Measurements from ENCODE around the gene TMEM25.
A peak's percentile ranks its signal among the peaks of the same experiment; 100 is the strongest.
"Not testable (repeated sequence)": the region's sequence is repeated elsewhere in the genome, so short reads cannot be mapped to it uniquely, and the experiment has no call there.

Gene TMEM25

DNA sequence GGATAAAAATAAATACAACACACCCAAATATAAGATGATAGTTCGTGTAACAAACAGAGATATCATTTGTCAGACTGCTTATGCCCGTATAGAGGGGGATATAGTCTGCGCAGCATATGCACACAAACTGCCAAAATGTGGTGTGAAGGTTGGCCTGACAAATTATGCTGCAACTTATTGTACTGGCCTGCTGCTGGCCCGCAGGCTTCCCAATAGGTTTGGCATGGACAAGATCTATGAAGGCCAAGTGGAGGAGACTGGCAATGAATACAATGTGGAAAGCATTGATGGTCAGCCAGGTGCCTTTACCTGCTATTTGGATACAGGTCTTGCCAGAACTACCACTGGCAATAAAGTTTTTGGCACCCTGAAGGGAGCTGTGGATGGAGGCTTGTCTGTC, 29.8 kb downstream of the TMEM25 start:
- H3K27me3 ChIP-seq (ENCODE audit: control insufficient read depth, insufficient read depth, low read length): no peaks in the 10 kb centered on the region
- no peak overlapping the region for H3K4me3 ChIP-seq (ENCODE audit: low read depth, low read length)
- no peak overlapping the region for H3K9ac ChIP-seq (ENCODE audit: low read depth, low read length)
- no peaks in the 10 kb centered on the region; the same call in 1 of the 2 replicates for H3K36me3 ChIP-seq (ENCODE audit: control insufficient read depth, insufficient read depth, low read length)
- no peak overlapping the region for H3K27ac ChIP-seq (ENCODE audit: low read depth, low read length)
- no peaks in the 10 kb centered on the region for H3K9me3 ChIP-seq (ENCODE audit: control insufficient read depth, insufficient read depth, low read length)
- no peaks in the 10 kb centered on the region for H3K4me1 ChIP-seq (ENCODE audit: control insufficient read depth, insufficient read depth, low read length)

DNA sequence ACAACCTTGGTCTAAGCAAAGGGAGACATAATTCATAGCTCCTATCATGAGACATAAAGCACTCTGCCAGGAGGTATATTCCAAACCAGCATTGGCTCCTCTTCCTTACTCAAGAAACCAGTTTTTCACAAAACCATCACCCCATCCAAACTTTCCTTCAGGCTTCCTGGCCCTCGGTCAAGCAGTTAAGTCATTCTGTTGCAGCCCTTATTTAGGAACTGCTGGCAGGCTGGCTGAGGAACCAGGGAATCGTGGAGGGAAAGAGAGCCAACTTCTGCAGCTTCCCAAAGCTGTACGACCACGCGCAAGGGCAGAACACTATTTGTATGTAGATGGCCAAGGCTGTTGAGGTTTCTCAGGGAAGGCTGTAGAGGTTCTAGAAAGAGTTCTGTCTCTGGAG, 34.1 kb downstream of the TMEM25 start:
- Histone ChIP-seq H3K9ac (ENCODE audit: low read depth, low read length) (no peak overlapping the region), H3K4me3 (ENCODE audit: low read depth, low read length) (no peak overlapping the region), H3K36me3 (ENCODE audit: control insufficient read depth, insufficient read depth, low read length) (no peaks in the 10 kb centered on the region), H3K27me3 (ENCODE audit: control insufficient read depth, insufficient read depth, low read length) (no peaks in the 10 kb centered on the region), H3K9me3 (ENCODE audit: control insufficient read depth, insufficient read depth, low read length) (no peaks in the 10 kb centered on the region), H3K4me1 (ENCODE audit: control insufficient read depth, insufficient read depth, low read length) (no peaks in the 10 kb centered on the region), H3K27ac (ENCODE audit: low read depth, low read length) (no peak overlapping the region)

DNA sequence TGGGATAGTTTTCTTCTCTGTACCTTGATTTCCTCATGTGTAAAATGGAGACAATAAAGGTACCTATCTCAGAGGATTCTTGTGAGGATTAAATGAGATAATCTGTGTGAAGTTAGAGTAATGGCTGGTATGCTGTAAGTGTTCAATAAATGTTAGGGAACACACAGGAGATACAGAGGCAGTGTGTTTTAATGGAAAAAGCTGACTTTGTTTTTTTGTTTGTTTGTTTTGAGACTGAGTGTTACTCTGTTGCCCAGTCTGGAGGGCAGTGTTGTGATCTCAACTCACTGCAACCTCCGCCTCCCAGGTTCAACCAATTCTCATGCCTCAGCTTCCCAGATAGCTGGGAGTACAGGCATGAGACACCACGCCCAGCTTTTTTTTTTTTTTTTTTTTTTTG, 38.7 kb downstream of the TMEM25 start:
- Histone ChIP-seq H3K4me1 (ENCODE audit: control insufficient read depth, insufficient read depth, low read length) (peaks cover 5% of the 10 kb centered on the region; the same call in 1 of the 2 replicates), H3K4me3 (ENCODE audit: low read depth, low read length) (no peak overlapping the region), H3K27ac (ENCODE audit: low read depth, low read length) (no peak overlapping the region), H3K36me3 (ENCODE audit: control insufficient read depth, insufficient read depth, low read length) (no peaks in the 10 kb centered on the region), H3K27me3 (ENCODE audit: control insufficient read depth, insufficient read depth, low read length) (no peaks in the 10 kb centered on the region), H3K9ac (ENCODE audit: low read depth, low read length) (no peak overlapping the region), H3K9me3 (ENCODE audit: control insufficient read depth, insufficient read depth, low read length) (no peaks in the 10 kb centered on the region)

DNA sequence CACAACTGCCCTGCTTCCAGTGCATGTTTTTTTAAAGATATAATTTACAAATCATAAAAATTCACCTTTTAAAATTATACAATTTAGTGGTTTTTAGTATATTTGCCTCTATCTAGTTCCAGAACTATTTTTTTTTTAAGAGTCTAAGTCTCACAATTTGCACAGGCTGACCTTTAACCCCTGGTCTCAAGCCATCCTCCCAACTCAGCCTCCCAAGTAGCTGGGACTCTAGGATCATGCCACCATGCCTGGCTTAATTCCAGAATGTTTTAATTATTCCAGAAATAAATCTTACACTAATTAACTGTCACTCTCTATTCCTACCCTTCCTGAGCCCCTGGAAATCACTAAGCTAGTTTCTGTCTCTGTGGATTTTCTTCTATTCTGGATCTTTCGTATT, 39.8 kb downstream of the TMEM25 start:
- no peak overlapping the region for H3K4me3 ChIP-seq (ENCODE audit: low read depth, low read length)
- H3K27me3 ChIP-seq (ENCODE audit: control insufficient read depth, insufficient read depth, low read length): no peaks in the 10 kb centered on the region
- no peak overlapping the region for H3K27ac ChIP-seq (ENCODE audit: low read depth, low read length)

DNA sequence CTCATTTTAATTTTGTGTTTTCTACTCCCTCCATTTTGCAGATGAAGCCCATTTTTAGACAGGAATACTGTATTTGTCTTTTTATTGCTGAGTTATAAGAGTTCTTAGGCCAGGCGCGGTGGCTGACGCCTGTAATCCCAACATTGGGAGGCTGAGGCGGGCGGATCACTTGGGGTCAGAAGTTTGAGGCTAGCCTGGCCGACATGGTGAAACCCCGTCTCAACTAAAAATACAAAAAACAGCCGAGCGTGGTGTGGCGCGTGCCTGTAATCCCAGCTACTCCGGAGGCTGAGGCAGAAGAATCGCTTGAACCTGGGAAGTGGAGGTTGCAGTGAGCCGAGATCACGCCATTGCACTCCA, 40.7 kb downstream of the TMEM25 start:
- not testable (repeated sequence) for H3K9ac ChIP-seq (ENCODE audit: low read depth, low read length); H3K36me3 ChIP-seq (ENCODE audit: control insufficient read depth, insufficient read depth, low read length); H3K27me3 ChIP-seq (ENCODE audit: control insufficient read depth, insufficient read depth, low read length); H3K4me1 ChIP-seq (ENCODE audit: control insufficient read depth, insufficient read depth, low read length); H3K9me3 ChIP-seq (ENCODE audit: control insufficient read depth, insufficient read depth, low read length); H3K27ac ChIP-seq (ENCODE audit: low read depth, low read length)
- peak overlapping the region; percentile 100 for H3K4me3 ChIP-seq (ENCODE audit: low read depth, low read length)

More for the DNA sequence above, 39.8 kb downstream of the TMEM25 start:
- Histone ChIP-seq H3K36me3 (ENCODE audit: control insufficient read depth, insufficient read depth, low read length) (no peaks in the 10 kb centered on the region), H3K9ac (ENCODE audit: low read depth, low read length) (no peak overlapping the region), H3K4me1 (ENCODE audit: control insufficient read depth, insufficient read depth, low read length) (peaks cover 5% of the 10 kb centered on the region; the same call in 1 of the 2 replicates), H3K9me3 (ENCODE audit: control insufficient read depth, insufficient read depth, low read length) (no peaks in the 10 kb centered on the region)

DNA sequence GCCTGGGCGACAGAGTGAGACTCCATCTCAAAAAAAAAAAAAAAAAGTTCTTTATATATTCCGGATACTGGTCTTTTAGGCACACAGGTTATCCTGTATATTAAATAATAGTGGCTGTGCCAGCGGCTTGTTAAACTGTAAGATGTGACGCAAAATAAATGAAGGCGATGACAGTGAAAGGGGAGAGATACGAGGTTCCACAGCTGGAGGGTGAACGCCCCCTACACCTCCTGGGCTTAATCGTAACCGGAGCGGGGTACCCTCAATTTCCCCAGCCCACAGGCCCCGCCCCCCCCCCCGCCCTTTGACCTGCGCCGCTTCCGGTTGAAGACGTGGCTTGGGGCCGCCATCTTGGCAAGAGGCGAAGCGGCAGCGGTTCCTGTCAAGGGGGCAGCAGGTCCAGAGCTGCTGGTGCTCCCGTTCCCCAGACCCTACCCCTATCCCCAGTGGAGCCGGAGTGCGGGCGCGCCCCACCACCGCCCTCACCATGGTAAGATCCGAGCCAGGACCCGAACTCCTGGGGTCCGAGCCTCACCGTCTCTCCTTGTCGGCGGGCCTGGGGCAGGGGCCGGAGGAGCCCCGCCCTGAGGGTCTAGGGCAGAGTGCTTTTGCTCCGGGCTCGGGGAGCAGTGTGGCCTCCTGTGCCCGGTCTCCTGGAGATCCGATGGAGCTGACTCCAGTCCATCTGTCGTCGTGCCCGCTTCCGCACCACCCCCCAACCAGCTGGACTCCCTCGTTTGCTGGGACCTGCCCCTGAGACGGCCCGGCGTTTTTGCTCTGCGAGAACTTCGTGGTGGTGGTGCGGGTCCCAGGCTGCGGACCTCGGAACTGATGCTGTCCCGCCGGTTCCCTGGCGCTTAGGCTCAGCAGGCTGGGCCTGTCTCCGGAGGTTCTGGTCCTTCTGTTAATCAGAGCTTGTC, 41.3 kb downstream of the TMEM25 start, which contains the start of gene ARCN1:
Gene ARCN1, plus strand, starts transcription at position 349 of the 920 bp plus-strand sequence. Its CDS starts 139 bp downstream, at position 488.
- Histone ChIP-seq H3K9ac (ENCODE audit: low read depth, low read length) (peak within 1 kb of the TSS; percentile 98), H3K9me3 (ENCODE audit: control insufficient read depth, insufficient read depth, low read length) (no peaks in the 10 kb centered on the region), H3K4me3 (ENCODE audit: low read depth, low read length) (peak within 1 kb of the TSS; percentile 100), H3K4me1 (ENCODE audit: control insufficient read depth, insufficient read depth, low read length) (peaks cover 5% of the 10 kb centered on the region; the same call in 1 of the 2 replicates), H3K27ac (ENCODE audit: low read depth, low read length) (peak within 1 kb of the TSS; percentile 97), H3K36me3 (ENCODE audit: control insufficient read depth, insufficient read depth, low read length) (no peaks in the 10 kb centered on the region), H3K27me3 (ENCODE audit: control insufficient read depth, insufficient read depth, low read length) (no peaks in the 10 kb centered on the region)

DNA sequence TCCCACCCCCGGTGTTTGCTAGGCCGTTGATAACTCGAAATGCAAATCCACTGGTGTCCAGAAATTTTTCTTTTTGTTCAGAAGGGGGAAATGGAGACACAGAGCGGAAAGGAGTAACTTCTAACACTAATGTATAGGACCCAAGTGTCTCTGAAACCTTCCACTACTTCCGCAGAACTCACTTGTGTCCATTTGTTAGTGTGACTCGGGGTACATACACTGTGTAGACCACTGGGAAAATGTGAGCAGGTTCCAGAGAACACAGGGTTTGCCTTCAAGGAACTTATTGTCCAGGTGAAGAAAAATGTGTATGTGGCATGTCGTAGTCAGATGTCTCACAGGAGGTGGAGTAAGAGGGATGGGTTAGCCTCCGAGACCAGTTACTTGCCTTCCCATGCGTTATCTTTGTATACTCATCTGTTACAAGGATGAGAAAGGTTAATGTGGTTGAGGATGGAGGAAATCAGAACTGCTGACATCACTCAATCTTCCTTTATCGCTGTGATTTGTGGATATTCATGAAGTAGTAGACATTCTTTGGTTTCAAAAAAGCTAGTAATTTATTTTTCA, 42.1 kb downstream of the TMEM25 start:
- Histone ChIP-seq H3K27me3 (ENCODE audit: control insufficient read depth, insufficient read depth, low read length) (no peaks in the 10 kb centered on the region), H3K9me3 (ENCODE audit: control insufficient read depth, insufficient read depth, low read length) (no peaks in the 10 kb centered on the region), H3K27ac (ENCODE audit: low read depth, low read length) (peak overlapping the region; percentile 97), H3K4me1 (ENCODE audit: control insufficient read depth, insufficient read depth, low read length) (peaks cover 5% of the 10 kb centered on the region; the same call in 1 of the 2 replicates), H3K9ac (ENCODE audit: low read depth, low read length) (peak overlapping the region; percentile 98), H3K36me3 (ENCODE audit: control insufficient read depth, insufficient read depth, low read length) (no peaks in the 10 kb centered on the region), H3K4me3 (ENCODE audit: low read depth, low read length) (peak overlapping the region; percentile 100)

DNA sequence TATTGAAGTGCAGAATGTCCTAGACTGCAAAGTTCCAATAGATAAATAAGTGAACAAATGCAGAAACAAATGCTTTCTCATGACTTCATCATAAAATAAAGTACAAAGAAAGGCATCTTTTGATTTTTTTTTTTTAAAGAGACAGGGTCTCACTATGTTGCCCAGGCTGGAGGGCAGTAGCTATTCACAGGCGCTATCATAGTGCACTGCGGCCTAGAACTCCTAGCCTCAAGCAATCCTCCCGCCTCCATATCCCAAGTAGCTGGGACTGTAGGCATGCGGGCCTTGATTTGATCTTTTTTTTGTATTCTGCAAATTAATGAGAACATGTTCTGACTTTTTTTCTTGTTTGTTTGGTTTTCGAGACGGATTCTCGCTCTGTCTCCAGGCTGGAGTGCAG, 43.6 kb downstream of the TMEM25 start:
- Histone ChIP-seq H3K4me1 (ENCODE audit: control insufficient read depth, insufficient read depth, low read length) (peaks cover 5% of the 10 kb centered on the region; the same call in 1 of the 2 replicates), H3K9ac (ENCODE audit: low read depth, low read length) (no peak overlapping the region), H3K4me3 (ENCODE audit: low read depth, low read length) (no peak overlapping the region), H3K27ac (ENCODE audit: low read depth, low read length) (no peak overlapping the region), H3K36me3 (ENCODE audit: control insufficient read depth, insufficient read depth, low read length) (no peaks in the 10 kb centered on the region), H3K27me3 (ENCODE audit: control insufficient read depth, insufficient read depth, low read length) (no peaks in the 10 kb centered on the region), H3K9me3 (ENCODE audit: control insufficient read depth, insufficient read depth, low read length) (no peaks in the 10 kb centered on the region)

DNA sequence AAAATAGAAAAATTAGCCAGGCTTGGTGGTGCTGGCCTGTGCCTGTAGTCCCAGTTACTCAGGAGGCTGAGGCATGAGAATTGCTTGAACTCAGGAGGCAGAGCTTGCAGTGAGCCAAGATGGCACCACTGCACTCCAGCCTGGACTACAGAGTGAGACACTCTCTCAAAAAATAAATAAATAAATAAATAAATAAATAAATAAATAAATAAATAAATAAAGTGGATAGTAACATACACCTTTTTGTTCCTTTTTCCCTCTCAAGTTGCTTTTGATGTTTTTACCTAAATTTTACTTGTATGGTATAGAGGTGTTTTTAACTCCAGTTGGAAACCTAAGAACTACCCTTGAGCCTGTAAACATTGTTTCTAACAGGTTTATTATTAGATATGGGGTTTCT, 47.0 kb downstream of the TMEM25 start:
- H3K9me3 ChIP-seq (ENCODE audit: control insufficient read depth, insufficient read depth, low read length); H3K9ac ChIP-seq (ENCODE audit: low read depth, low read length); H3K27me3 ChIP-seq (ENCODE audit: control insufficient read depth, insufficient read depth, low read length); H3K4me3 ChIP-seq (ENCODE audit: low read depth, low read length); H3K4me1 ChIP-seq (ENCODE audit: control insufficient read depth, insufficient read depth, low read length); H3K27ac ChIP-seq (ENCODE audit: low read depth, low read length): not testable (repeated sequence)
- H3K36me3 ChIP-seq (ENCODE audit: control insufficient read depth, insufficient read depth, low read length): peaks cover 19% of the 10 kb centered on the region

DNA sequence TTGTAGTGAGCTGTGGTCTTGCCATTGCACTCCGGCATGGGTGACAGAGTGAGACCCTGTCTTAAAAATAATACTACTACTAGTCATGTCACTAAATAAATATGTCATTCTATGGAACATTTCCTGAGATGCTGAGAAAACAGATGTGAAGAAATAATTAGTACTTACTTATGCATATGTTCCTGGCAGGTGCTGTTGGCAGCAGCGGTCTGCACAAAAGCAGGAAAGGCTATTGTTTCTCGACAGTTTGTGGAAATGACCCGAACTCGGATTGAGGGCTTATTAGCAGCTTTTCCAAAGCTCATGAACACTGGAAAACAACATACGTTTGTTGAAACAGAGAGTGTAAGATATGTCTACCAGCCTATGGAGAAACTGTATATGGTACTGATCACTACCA, 50.1 kb downstream of the TMEM25 start:
- Histone ChIP-seq H3K27me3 (ENCODE audit: control insufficient read depth, insufficient read depth, low read length) (no peaks in the 10 kb centered on the region), H3K9ac (ENCODE audit: low read depth, low read length) (no peak overlapping the region), H3K27ac (ENCODE audit: low read depth, low read length) (no peak overlapping the region), H3K9me3 (ENCODE audit: control insufficient read depth, insufficient read depth, low read length) (no peaks in the 10 kb centered on the region), H3K4me1 (ENCODE audit: control insufficient read depth, insufficient read depth, low read length) (no peaks in the 10 kb centered on the region), H3K4me3 (ENCODE audit: low read depth, low read length) (no peak overlapping the region), H3K36me3 (ENCODE audit: control insufficient read depth, insufficient read depth, low read length) (peaks cover 49% of the 10 kb centered on the region)

All from HUES48 (cell line).